H1 (cell line): Measurements from ENCODE around the gene NID2. TPM values are rescaled to one million over a fixed set of nuclear protein-coding genes. Genes with fewer than 3 reads are reported as not detected.

Experiments used
- ASH2L ChIP-seq: fragments of 200-600, 300-600 bp; sonication (generic); IDR thresholded peaks from one replicate; pipeline ENCODE4 v1.7.1; 2017; ENCODE audit warnings: low read length
- CBX8 ChIP-seq: fragments of 300-800, 300-1000 bp; sonication (generic); IDR thresholded peaks from 2 replicates; pipeline ENCODE4 v1.7.1; 2016; ENCODE audit warnings: low read depth, low read length, borderline replicate concordance
- CHD7 ChIP-seq: fragments of 300-600 bp; sonication (generic); IDR thresholded peaks from 2 replicates; pipeline ENCODE4 v1.7.1; 2012; ENCODE audit warnings: low read length, moderate library complexity, mild to moderate bottlenecking, inconsistent platforms; ENCODE audit not compliant: insufficient replicate concordance
- SAP30 ChIP-seq: fragments of 300-600 bp; sonication (generic); IDR thresholded peaks from 2 replicates; pipeline ENCODE4 v1.7.1; 2012; ENCODE audit warnings: low read length, moderate library complexity, mild to moderate bottlenecking, inconsistent platforms; ENCODE audit not compliant: insufficient read depth, insufficient replicate concordance
- polyA plus RNA-seq, 7 experiments: library from polyadenylated mRNA; depleted of rRNA in 3 of 7; stranded (reverse) in 5 of 7; unstranded in 2 of 7; fragments of >200 nt in 5 of 7; fragments of 200-250 nt in 2 of 7; gene quantifications; 1 replicate in 5 of 7; 2 replicates in 1 of 7; 4 replicates in 1 of 7; pipeline versions ENCODE4 v1.2.1 to v1.2.3, GENCODE V29; 2011 to 2013; ENCODE audit warnings: missing spikeins in 2 of 7, mixed read lengths in 2 of 7
- total RNA-seq: library from RNA; stranded (reverse); fragmentation: NEBNext Ultra II Directional; extraction: Animal tissue kit (Norgen Biotek cat#: 25700); gene quantifications from 2 replicates; pipeline ENCODE4 v1.2.1, GENCODE V29; 2021

Gene NID2
- total and polyA plus RNA-seq, 2 of the 8 experiments (the other 6 are each of a cell fraction or from before 2014, with no cell fraction given) = 6.1 to 12.6 TPM

DNA sequence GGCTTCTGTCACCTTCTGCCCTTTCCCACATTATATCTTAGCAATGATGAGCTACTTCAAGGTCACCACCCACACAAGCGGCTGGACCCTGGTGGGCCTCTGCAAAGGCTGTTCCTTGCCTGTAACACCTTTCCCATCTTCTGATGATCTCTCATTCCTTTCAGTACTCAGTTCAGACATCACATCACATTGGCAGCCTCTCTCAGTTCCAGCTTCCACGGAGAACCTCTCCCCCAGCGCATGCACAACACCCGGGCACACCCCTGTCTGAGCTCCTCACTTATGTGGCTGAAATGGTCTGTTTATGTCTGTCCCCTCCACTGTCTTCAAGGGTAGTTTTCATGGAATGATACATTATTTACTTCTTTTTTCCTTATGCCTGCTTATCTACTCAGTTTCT lies 6.5 kb upstream of the NID2 start (continued):
- TF ChIP-seq ASH2L (no peak), CBX8 (no peak), CHD7 (no peak), SAP30 (no peak)
- TF ChIP-seq, all 59 proteins: peak for 0
